SK-N-SH (cell line): ENCODE data around the gene GDF2. TPM values are rescaled to one million over a fixed set of nuclear protein-coding genes. Genes with fewer than 3 reads are reported as not detected.

Source experiments
- CTCF ChIA-PET: fragments of 300-600, 350-600 bp; formaldehyde crosslinking; extraction: SDS; loops from one replicate; lab custom pipeline; 2021; lab: Yijun Ruan, JAX
- POLR2A ChIA-PET: fragments of 350-600 bp; sonication (Branson Sonifier 250); formaldehyde crosslinking; extraction: SDS; loops from one replicate; lab custom pipeline; 2020; ENCODE audit warnings: antibody characterized with exemption, inconsistent platforms; lab: Yijun Ruan, JAX
- DNase-seq: peaks from one replicate; pipeline ENCODE4 v3.0.0; 2012
- H2AFZ ChIP-seq: fragments of 200-600 bp; sonication (generic); 2 replicates; pipeline ENCODE4 v1.8.1; 2016; ENCODE audit warnings: antibody characterized with exemption, mild to moderate bottlenecking, low read depth
- H3F3A ChIP-seq: fragments of 200-600 bp; sonication (generic); replicated peaks from 2 replicates; pipeline ENCODE3; 2016; ENCODE audit warnings: antibody characterized with exemption, mild to moderate bottlenecking; ENCODE audit not compliant: insufficient read depth
- H3K27ac ChIP-seq, 2 experiments: fragments of 200-500 bp in 1 of 2; fragments of 200-600 bp in 1 of 2; sonication (Bioruptor generic) in 1 of 2; sonication (generic), shearing (Covaris generic) in 1 of 2; 2 replicates each; pipeline versions ENCODE4 v1.5.1 to v1.6.1; 2014 to 2016; ENCODE audit warnings: low read depth in 2 of 2, inconsistent platforms in 1 of 2, low read length in 1 of 2, mild to moderate bottlenecking in 1 of 2, mixed read lengths in 1 of 2
- H3K27me3 ChIP-seq: fragments of 200-600 bp; sonication (generic), shearing (Covaris generic); 2 replicates; pipeline ENCODE4 v1.6.1; 2016; ENCODE audit warnings: mixed run types; ENCODE audit not compliant: insufficient read depth
- H3K36me3 ChIP-seq, 2 experiments: fragments of 200-500 bp in 1 of 2; fragments of 200-600 bp in 1 of 2; sonication (Bioruptor generic) in 1 of 2; sonication (generic) in 1 of 2; replicated peaks in 1 of 2; 2 replicates each; pipeline versions ENCODE3 to v1.5.1; 2014 to 2016; ENCODE audit warnings: low read length in 1 of 2, mild to moderate bottlenecking in 1 of 2; ENCODE audit not compliant: insufficient read depth in 2 of 2, control insufficient read depth in 1 of 2
- H3K4me1 ChIP-seq, 2 experiments: fragments of 200-500 bp in 1 of 2; fragments of 200-600 bp in 1 of 2; sonication (Bioruptor generic) in 1 of 2; sonication (generic), shearing (Covaris generic) in 1 of 2; 2 replicates each; pipeline versions ENCODE4 v1.5.1 to v1.6.1; 2014 to 2016; ENCODE audit warnings: low read depth in 1 of 2, low read length in 1 of 2, mixed run types in 1 of 2; ENCODE audit not compliant: insufficient read depth in 2 of 2, control insufficient read depth in 1 of 2
- H3K4me2 ChIP-seq: fragments of 200-600 bp; sonication (generic), shearing (Covaris generic); 2 replicates; pipeline ENCODE4 v1.6.1; 2017; ENCODE audit warnings: mixed run types
- H3K4me3 ChIP-seq, 2 experiments: fragments of 200-500 bp in 1 of 2; fragments of 200-600 bp in 1 of 2; sonication (Bioruptor generic) in 1 of 2; sonication (generic), shearing (Covaris generic) in 1 of 2; 2 replicates each; pipeline versions ENCODE4 v1.5.1 to v1.8.1; 2014 to 2016; ENCODE audit warnings: low read depth in 2 of 2, inconsistent platforms in 1 of 2, low read length in 1 of 2, mild to moderate bottlenecking in 1 of 2, mixed read lengths in 1 of 2, moderate library complexity in 1 of 2
- H3K79me2 ChIP-seq: fragments of 200-600 bp; sonication (generic); 2 replicates; pipeline ENCODE4 v1.8.1; 2017; ENCODE audit warnings: mild to moderate bottlenecking; ENCODE audit not compliant: insufficient read depth
- H3K9ac ChIP-seq: fragments of 200-600 bp; sonication (generic); 2 replicates; pipeline ENCODE4 v1.6.1; 2017; ENCODE audit warnings: mixed run types
- H3K9me2 ChIP-seq: fragments of 200-600 bp; sonication (generic); 2 replicates; pipeline ENCODE4 v1.6.1; 2017; ENCODE audit warnings: mixed run types
- H3K9me3 ChIP-seq: fragments of 200-600 bp; sonication (generic); 2 replicates; pipeline ENCODE4 v1.6.1; 2017; ENCODE audit warnings: mixed run types, mild to moderate bottlenecking, moderate library complexity
- H4K20me1 ChIP-seq: fragments of 200-600 bp; sonication (generic); 2 replicates; pipeline ENCODE4 v1.6.1; 2017; ENCODE audit warnings: mild to moderate bottlenecking, mixed run types; ENCODE audit not compliant: insufficient read depth
- CHD2 ChIP-seq: fragments of 150-350 bp; IDR thresholded peaks from 2 replicates; pipeline ENCODE4 v1.6.1; 2018; ENCODE audit warnings: low read length; ENCODE audit not compliant: partially characterized antibody
- EZH2phosphoT487 ChIP-seq: fragments of 200-600 bp; sonication (generic); IDR thresholded peaks from 2 replicates; pipeline ENCODE4 v1.6.1; 2017; ENCODE audit warnings: low read depth, mixed run types, mild to moderate bottlenecking, antibody characterized with exemption, moderate library complexity, borderline replicate concordance
- FOSL2 ChIP-seq: IDR thresholded peaks from 2 replicates; pipeline ENCODE4 v1.4.0; 2012; ENCODE audit warnings: low read depth, mild to moderate bottlenecking, moderate library complexity, borderline replicate concordance
- FOXJ3 ChIP-seq: sonication (generic); formaldehyde crosslinking; IDR thresholded peaks from 2 replicates; pipeline ENCODE4 v1.5.1; 2020; ENCODE audit warnings: mild to moderate bottlenecking, missing genetic modification reagents
- FOXM1 ChIP-seq: IDR thresholded peaks from 2 replicates; pipeline ENCODE4 v1.4.0; 2012; ENCODE audit warnings: low read depth, mild to moderate bottlenecking
- GATA2 ChIP-seq: sonication (generic); formaldehyde crosslinking; IDR thresholded peaks from 2 replicates; pipeline ENCODE4 v1.5.0; 2020; ENCODE audit warnings: mild to moderate bottlenecking, missing genetic modification reagents
- JUND ChIP-seq: IDR thresholded peaks from 2 replicates; pipeline ENCODE4 v1.4.0; 2012
- MEF2A ChIP-seq: IDR thresholded peaks from 2 replicates; pipeline ENCODE4 v1.4.0; 2012; ENCODE audit warnings: low read depth, borderline replicate concordance
- NRF1 ChIP-seq: IDR thresholded peaks from 2 replicates; pipeline ENCODE4 v1.6.1; 2012; ENCODE audit warnings: low read depth, mild to moderate bottlenecking, low read length
- RFX5 ChIP-seq: IDR thresholded peaks from 2 replicates; pipeline ENCODE4 v1.6.1; 2012; ENCODE audit warnings: mild to moderate bottlenecking, improper control_type of control experiment, low read length
- SIN3A ChIP-seq: IDR thresholded peaks from 2 replicates; pipeline ENCODE4 v1.6.1; 2012; ENCODE audit warnings: low read depth, mild to moderate bottlenecking, low read length, moderate library complexity, borderline replicate concordance
- TCF12 ChIP-seq: IDR thresholded peaks from 2 replicates; pipeline ENCODE4 v1.4.0; 2012
- TEAD4 ChIP-seq: IDR thresholded peaks from 2 replicates; pipeline ENCODE4 v1.4.0; 2012; ENCODE audit warnings: mild to moderate bottlenecking, borderline replicate concordance; ENCODE audit not compliant: insufficient read depth
- YY1 ChIP-seq: IDR thresholded peaks from 2 replicates; pipeline ENCODE4 v1.4.0; 2012; ENCODE audit warnings: low read depth, mild to moderate bottlenecking
- WGBS: methylation state at CpG from one replicate; pipeline ENCODE4 v1.1.6; 2017; ENCODE audit warnings: low lambda C conversion rate; 5-methylcytosine and 5-hydroxymethylcytosine counted together
- polyA plus RNA-seq, 3 experiments: library from polyadenylated mRNA; depleted of rRNA; stranded (reverse); fragments of >200 nt; gene quantifications; 2 replicates each; pipeline ENCODE4 v1.2.3, GENCODE V29; 2012
- TF ChIP-seq, protein P1 (sequence below): fragments of 150-350 bp; IDR thresholded peaks from 2 replicates; pipeline ENCODE4 v1.6.1; 2016; ENCODE audit warnings: mild to moderate bottlenecking, low read depth, low read length
- TF ChIP-seq, protein P2 (sequence below): IDR thresholded peaks from 2 replicates; pipeline ENCODE4 v1.4.0; 2012; ENCODE audit warnings: low read depth
- TF ChIP-seq, protein P3 (sequence below): IDR thresholded peaks from 2 replicates; pipeline ENCODE4 v1.4.0; 2012; ENCODE audit warnings: low read depth, borderline replicate concordance
- TF ChIP-seq, protein P4 (sequence below): fragments of 150-350 bp; IDR thresholded peaks from 2 replicates; pipeline ENCODE4 v1.6.1; 2017; ENCODE audit warnings: antibody characterized with exemption, low read length, low read depth, borderline replicate concordance

Gene GDF2
- polyA plus RNA-seq, 1 of the 3 experiments (the other 2 are of a cell fraction): not detected

DNA sequence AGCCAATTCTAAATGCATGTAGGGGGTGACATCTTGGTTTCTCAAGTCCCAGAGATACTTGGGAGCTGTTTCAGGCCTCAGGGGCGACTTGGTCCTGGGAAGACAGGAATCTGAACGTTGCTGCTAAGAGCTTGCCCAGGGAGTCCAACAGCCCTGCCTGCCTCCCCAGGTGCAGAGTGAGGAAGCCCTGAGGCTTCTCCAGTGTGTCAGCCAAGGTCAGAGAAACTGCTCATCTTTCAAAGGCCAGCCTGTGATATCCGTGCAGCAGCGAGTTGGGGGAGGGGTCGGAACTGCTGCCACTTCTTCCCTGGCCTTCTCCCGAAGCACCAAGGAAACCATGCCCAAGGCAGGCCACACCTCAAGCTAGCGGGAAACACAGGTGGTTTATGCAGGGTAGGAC, 9.7 kb downstream of the GDF2 start:
- TF ChIP-seq CHD2 (no peak), MEF2A (no peak), EZH2phosphoT487 (no peak), FOXM1 (no peak), YY1 (no peak), SIN3A (no peak), TCF12 (no peak)
- TF ChIP-seq, protein P1, sequence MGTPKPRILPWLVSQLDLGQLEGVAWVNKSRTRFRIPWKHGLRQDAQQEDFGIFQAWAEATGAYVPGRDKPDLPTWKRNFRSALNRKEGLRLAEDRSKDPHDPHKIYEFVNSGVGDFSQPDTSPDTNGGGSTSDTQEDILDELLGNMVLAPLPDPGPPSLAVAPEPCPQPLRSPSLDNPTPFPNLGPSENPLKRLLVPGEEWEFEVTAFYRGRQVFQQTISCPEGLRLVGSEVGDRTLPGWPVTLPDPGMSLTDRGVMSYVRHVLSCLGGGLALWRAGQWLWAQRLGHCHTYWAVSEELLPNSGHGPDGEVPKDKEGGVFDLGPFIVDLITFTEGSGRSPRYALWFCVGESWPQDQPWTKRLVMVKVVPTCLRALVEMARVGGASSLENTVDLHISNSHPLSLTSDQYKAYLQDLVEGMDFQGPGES: no peak
- TF ChIP-seq, all 33 proteins: peak for 0
- no peak for DNase-seq
- Histone ChIP-seq H4K20me1 (no peaks in the 10 kb centered on the region), H3K79me2 (no peaks in the 10 kb centered on the region), H3K4me1 (peaks cover 0 to 3% of the 10 kb centered on the region in 2 experiments; a peak in 1 of 4 replicates), H3K9ac (no peak overlapping the region), H3K9me3 (no peaks in the 10 kb centered on the region), H3F3A (no peaks in the 10 kb centered on the region), H3K4me2 (no peak overlapping the region), H2AFZ (no peak overlapping the region), H3K4me3 (no peak overlapping the region), H3K27me3 (peaks cover 17% of the 10 kb centered on the region; the same call in 1 of the 2 replicates), H3K27ac (no peak overlapping the region), H3K9me2 (no peaks in the 10 kb centered on the region), H3K36me3 (no peaks in the 10 kb centered on the region)
- WGBS: 17% methylated on average over 2 of the region's 7 CpGs
- ChIA-PET POLR2A (no interaction called here), CTCF (interaction anchor here (1.4 to 3.3 kb wide), 4 partner anchors 9 to 339 kb away, joined by 4 to 17 read pairs (median 6); no protein-coding TSS in a partner anchor)

DNA sequence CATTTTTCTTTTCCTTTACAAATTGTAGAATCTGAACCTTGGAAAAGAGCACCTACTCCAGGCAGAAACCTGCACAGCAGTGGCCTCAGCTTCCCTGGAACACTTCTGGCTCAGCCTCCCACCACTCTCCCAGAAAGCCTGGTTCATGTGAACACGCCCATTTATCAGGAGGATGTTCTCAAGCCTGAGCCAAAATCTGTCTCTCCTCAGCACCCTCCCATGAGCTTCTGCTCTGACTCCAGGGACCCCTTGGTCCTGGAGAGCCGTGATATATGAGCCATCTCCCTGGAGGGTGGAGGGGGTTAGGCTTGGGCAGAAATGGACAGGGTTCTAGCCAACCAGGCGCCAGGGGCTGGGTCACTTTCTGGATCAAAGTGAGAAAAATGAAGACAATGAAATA, 10.1 kb downstream of the GDF2 start:
- 12% methylated on average over 3 of the region's 3 CpGs for WGBS
- no peak overlapping the region for H3K4me3 ChIP-seq
- no peak overlapping the region for H3K4me2 ChIP-seq
- H3F3A ChIP-seq: no peaks in the 10 kb centered on the region
- peaks cover 0 to 3% of the 10 kb centered on the region in 2 experiments; a peak in 1 of 4 replicates for H3K4me1 ChIP-seq
- no peak overlapping the region for H2AFZ ChIP-seq
- H3K36me3 ChIP-seq: no peaks in the 10 kb centered on the region
- TF ChIP-seq, protein P2, sequence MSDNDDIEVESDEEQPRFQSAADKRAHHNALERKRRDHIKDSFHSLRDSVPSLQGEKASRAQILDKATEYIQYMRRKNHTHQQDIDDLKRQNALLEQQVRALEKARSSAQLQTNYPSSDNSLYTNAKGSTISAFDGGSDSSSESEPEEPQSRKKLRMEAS: no peak
- TF ChIP-seq FOSL2 (no peak), RFX5 (no peak), TCF12 (no peak), SIN3A (no peak), FOXJ3 (no peak), CHD2 (no peak), TEAD4 (no peak), GATA2 (CRISPR knock-in tag) (no peak), NRF1 (no peak), MEF2A (no peak), JUND (no peak), YY1 (no peak)
- TF ChIP-seq, protein P3, sequence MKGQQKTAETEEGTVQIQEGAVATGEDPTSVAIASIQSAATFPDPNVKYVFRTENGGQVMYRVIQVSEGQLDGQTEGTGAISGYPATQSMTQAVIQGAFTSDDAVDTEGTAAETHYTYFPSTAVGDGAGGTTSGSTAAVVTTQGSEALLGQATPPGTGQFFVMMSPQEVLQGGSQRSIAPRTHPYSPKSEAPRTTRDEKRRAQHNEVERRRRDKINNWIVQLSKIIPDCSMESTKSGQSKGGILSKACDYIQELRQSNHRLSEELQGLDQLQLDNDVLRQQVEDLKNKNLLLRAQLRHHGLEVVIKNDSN: no peak
- TF ChIP-seq, protein P4, sequence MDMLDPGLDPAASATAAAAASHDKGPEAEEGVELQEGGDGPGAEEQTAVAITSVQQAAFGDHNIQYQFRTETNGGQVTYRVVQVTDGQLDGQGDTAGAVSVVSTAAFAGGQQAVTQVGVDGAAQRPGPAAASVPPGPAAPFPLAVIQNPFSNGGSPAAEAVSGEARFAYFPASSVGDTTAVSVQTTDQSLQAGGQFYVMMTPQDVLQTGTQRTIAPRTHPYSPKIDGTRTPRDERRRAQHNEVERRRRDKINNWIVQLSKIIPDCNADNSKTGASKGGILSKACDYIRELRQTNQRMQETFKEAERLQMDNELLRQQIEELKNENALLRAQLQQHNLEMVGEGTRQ: no peak
- TF ChIP-seq, protein P1: no peak
- no peak overlapping the region for H3K9ac ChIP-seq
- H3K9me3 ChIP-seq: no peaks in the 10 kb centered on the region
- no peaks in the 10 kb centered on the region for H3K9me2 ChIP-seq
- CTCF ChIA-PET: interaction anchor here (0.7 to 3.3 kb wide), 6 partner anchors 8 to 339 kb away, joined by 3 to 17 read pairs (median 4); no protein-coding TSS in a partner anchor
- no peaks in the 10 kb centered on the region for H3K79me2 ChIP-seq
- H3K27ac ChIP-seq: no peak overlapping the region
- H4K20me1 ChIP-seq: no peaks in the 10 kb centered on the region
- peaks cover 21% of the 10 kb centered on the region; the same call in 1 of the 2 replicates for H3K27me3 ChIP-seq
- no peak for DNase-seq
- POLR2A ChIA-PET: no interaction called here
